Measurements from ENCODE around the gene ARHGAP26.

Gene ARHGAP26

GRCh38 chr5:143207058-143207457 is 436.9 kb downstream of the ARHGAP26 start:
- DNase-seq (ENCODE audit: low spot score), result no peak

DNA sequence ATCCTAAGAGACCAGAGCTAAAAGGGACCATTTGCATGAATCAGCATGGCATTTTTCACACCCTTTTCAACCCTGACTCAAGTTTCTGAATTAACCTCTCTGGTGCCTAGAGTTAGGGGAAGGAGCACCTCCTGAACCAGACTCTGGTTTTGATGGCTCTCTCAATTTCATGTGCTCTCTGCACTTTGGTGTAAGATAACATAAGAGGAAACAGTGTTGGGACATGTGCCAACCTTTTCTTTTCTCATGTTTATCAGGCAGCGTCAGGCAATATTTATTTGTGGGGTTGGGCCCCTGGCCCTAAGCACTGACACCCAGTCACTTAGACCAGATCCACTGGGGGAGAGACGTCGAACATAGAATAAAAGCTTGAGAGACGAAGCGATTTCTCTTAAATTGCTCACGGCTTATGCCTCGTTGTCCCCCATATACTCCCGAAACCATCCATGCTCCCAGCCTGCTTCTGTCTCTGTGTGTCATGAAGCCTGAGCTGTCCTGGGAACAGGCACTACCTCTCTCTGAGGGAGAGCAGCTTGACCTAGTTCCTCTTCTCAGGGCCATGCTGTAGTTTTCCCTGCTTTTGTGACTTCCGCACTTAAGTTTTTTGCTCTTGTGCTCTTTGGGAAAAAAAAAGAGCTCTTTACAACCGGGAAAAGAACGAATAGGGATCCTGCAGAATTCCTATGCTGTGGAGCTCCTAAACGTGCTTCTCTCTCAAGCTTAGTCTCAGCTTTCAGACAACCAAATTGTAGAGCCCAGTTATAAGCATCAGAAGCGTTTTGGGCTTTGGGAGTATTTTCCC is 437.6 kb downstream of the ARHGAP26 start:
- no peak for DNase-seq (ENCODE audit: low spot score)

GRCh38 chr5:143208365-143208641 is 438.1 kb downstream of the ARHGAP26 start:
- DNase-seq (ENCODE audit: low spot score), result no peak

DNA sequence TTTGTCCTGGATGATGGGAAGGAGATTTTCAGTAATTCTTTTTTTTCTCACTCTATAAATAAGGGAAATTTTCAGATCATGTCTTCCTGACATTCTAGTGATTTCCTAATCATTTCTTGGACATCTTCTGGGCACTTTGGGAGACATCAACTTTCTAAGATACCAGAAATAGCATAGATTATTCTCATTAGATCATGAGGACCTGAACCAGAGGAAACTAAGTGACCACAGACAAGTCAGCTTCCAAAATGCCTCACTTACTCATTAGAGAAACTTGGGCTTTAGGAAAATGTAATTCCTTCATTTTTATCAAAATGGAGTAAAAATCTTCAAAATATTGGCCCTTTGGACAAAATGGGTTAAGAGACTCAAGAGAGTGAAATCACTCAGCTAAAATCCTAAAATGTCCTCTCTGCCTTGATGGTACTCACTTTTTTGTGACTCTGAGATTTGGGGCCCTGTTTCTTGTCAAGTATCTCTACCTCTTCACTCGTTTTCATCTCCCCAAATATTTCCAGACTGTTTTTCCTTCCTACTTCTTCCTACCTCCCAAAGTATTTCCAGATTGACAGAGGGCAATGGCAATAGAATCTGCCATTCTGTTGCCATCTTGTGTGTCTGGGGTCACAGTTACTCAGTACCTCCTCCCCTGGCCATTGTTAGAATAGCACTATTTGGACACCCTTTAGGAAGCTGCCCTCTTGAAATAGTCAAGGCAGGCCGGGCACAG is 438.8 kb downstream of the ARHGAP26 start:
- DNase-seq (ENCODE audit: low spot score), result no peak

DNA sequence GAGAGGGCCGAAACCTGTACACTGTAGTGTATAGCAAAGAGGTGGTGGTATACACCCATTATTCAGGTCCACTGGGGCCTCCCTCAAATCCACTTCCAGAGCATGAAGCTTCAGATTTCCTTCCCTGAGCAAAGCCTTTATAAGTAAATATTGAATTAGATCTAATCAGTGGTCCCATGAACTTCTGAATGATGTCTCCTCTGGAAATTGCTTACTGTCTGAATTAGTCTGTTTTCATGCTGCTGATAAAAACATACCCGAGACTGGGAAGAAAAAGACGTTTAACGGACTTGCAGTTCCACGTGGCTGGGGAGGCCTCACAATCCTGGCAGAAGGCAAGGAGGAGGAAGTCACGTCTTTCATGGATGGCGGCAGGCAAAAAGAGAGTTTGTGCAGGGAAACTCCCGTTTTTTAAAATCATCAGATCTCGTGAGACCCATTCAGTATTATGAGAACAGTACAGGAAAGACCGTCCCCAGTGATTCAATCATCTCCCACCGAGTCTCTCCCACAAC is 439.8 kb downstream of the ARHGAP26 start:
- DNase-seq (ENCODE audit: low spot score), result no peak

DNA sequence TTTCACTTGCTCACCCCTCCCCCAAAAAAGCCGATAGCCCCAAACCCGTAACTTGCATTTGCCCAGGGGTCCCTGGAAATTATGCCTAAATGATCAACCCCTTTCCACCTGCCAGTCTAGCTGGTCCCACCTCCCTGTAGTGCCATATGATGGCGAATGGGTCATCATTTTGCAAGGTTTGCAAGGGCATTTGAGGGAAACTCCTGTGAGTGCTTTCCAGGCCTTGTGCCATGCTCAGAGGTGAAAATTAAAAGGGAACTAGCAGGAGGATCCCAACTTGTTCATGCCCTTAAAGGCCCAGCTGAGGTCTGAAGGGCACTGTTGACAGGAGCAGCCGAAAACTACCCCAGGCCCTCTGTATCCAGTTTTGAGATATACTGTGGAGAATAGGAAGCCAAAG is 440.4 kb downstream of the ARHGAP26 start:
- no peak for DNase-seq (ENCODE audit: low spot score)

- DNase-seq (ENCODE audit: low spot score), result no peak
Measured at GRCh38 chr5:143212261-143212660, 442.1 kb downstream of the ARHGAP26 start.

GRCh38 chr5:143213231-143213850 is 443.2 kb downstream of the ARHGAP26 start:
- peak; percentile 24 for DNase-seq (ENCODE audit: low spot score)

GRCh38 chr5:143213851-143214363 is 443.7 kb downstream of the ARHGAP26 start:
- no peak for DNase-seq (ENCODE audit: low spot score)

DNA sequence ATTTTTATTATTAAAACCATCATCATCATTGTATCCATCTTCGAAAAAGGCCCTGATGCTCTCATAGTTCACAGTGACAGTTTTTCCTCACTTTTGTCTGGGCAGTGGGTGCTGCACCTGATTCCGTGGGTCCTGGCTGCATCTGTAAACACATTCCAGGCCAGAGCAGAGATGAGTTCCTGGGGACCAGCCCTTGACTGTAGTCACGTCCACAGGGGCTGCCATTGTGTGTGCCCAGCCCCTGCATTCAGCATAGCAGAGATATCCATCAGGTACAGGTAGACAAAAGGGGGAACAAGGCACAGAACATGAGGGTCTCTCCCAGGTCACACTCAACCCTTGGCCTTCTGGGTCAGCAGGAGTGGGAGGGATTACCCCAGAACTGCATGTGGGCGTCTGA is 444.3 kb downstream of the ARHGAP26 start:
- no peak for DNase-seq (ENCODE audit: low spot score)

- DNase-seq (ENCODE audit: low spot score), result no peak
Measured at GRCh38 chr5:143214890-143215289, 444.7 kb downstream of the ARHGAP26 start.

GRCh38 chr5:143215690-143216089 is 445.5 kb downstream of the ARHGAP26 start:
- DNase-seq (ENCODE audit: low spot score), result no peak

GRCh38 chr5:143216211-143216610 is 446.0 kb downstream of the ARHGAP26 start:
- DNase-seq (ENCODE audit: low spot score), result no peak

GRCh38 chr5:143217065-143217803 is 447.1 kb downstream of the ARHGAP26 start:
- no peak for DNase-seq (ENCODE audit: low spot score)

DNA sequence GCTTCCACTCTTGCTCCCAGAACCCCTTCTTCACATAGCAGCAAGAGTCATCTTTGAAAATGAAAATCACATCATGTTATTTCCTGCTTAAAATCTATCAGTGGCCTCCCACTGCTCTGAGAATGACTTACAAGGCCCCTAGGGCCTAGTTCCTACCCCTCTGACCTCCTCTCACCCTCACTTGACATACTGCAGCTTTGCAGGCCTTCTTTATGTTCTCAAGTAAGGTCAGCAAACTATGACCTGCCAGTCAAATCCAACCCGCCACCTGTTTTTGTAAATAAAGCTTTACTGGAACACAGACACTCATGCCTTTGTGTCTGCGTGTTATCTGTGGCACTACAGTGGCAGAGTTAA is 447.6 kb downstream of the ARHGAP26 start:
- DNase-seq (ENCODE audit: low spot score), result no peak

DNA sequence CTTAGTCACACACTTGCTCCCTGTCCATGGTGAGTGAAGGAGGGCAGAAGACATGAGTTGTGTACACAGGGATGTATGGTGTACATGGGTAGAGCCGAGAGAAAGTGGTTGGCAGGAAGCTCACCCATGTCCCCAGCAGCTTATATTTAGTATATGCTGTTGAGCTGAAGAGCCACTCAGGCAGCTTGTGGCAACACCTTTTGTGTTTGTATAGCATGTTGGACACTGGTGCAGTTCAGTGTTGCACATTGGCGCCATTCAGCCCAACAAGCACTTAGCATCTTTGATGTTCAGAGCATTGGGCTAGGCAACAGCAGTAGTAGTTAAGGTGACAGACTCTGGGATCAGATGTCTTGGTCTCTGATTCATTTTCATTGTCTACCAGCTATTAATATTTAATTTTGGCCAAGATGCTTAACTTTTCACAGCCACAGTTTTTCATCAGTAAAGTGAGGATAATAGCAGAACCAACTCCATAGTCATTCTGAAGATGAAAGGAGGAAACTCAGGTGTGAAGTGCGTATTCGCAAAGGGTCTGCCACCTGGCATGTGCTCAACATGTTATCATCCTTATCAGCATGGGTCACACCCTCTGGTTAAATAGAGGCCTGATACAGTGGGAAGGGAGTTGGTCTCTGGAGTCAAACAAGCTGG is 448.5 kb downstream of the ARHGAP26 start:
- DNase-seq (ENCODE audit: low spot score), result no peak

- no peak for DNase-seq (ENCODE audit: low spot score)
Measured at GRCh38 chr5:143219696-143220095, 449.5 kb downstream of the ARHGAP26 start.

- DNase-seq (ENCODE audit: low spot score), result no peak
Measured at GRCh38 chr5:143220748-143221251, 450.6 kb downstream of the ARHGAP26 start.

GRCh38 chr5:143222287-143223231 is 452.4 kb downstream of the ARHGAP26 start:
- peak; percentile 52 for DNase-seq (ENCODE audit: low spot score)

GRCh38 chr5:143224672-143225071 is 454.5 kb downstream of the ARHGAP26 start:
- no peak for DNase-seq (ENCODE audit: low spot score)
